Measurements from ENCODE around the gene EIF4EBP2. TPM values are rescaled to one million over a fixed set of nuclear protein-coding genes. Genes with fewer than 3 reads are reported as not detected.

The EIF4EBP2 gene, protein sequence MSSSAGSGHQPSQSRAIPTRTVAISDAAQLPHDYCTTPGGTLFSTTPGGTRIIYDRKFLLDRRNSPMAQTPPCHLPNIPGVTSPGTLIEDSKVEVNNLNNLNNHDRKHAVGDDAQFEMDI
- 40.4 and 41.1 TPM in 2 replicates for total RNA-seq
- long read RNA-seq, full-length matches to known transcripts, result 31 of 87 reads
- long read RNA-seq, partial matches to known transcripts, result 21 of 87 reads
- long read RNA-seq, other reads (novel, unspliced or antisense), result 35 of 87 reads

DNA sequence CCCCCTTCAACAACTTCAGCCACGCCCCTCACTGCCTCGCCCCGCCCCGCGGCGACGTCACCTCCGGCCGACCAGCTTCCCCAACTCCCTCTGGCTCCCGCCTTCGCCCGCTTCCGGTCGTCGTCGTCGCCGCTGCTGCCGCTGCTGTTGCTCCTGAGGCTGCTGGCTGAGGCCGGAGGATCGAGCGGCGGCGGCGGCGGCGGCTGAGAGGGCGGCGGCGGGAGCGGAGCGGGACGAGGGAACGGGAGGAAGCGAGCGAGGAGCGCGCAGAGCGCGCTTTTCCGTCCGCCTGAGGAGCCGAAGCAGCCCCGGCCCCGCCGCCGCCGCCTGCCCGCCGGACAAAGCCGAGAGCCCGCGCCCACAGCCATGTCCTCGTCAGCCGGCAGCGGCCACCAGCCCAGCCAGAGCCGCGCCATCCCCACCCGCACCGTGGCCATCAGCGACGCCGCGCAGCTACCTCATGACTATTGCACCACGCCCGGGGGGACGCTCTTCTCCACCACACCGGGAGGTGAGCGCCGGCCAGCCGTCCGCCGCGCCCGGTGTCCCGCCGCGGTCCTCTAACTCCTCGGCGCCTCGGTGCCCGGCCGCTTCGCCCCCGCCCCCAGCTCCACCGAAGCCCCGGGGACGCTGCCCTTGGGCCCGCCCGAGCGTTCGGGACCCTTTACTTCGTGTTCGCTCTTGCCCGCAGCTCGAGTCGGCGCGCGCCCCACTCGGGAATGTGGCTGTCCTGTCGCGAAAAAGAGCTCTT lies at the start of gene EIF4EBP2:
EIF4EBP2 (plus strand) TSS at position 110 of the 751 bp plus-strand sequence; CDS start at position 367, 257 bp downstream.
- H3K36me3 Mint-ChIP-seq (ENCODE audit: unreplicated experiment), result peaks cover 7% of the 10 kb centered on the region
- TF ChIP-seq, protein P1, sequence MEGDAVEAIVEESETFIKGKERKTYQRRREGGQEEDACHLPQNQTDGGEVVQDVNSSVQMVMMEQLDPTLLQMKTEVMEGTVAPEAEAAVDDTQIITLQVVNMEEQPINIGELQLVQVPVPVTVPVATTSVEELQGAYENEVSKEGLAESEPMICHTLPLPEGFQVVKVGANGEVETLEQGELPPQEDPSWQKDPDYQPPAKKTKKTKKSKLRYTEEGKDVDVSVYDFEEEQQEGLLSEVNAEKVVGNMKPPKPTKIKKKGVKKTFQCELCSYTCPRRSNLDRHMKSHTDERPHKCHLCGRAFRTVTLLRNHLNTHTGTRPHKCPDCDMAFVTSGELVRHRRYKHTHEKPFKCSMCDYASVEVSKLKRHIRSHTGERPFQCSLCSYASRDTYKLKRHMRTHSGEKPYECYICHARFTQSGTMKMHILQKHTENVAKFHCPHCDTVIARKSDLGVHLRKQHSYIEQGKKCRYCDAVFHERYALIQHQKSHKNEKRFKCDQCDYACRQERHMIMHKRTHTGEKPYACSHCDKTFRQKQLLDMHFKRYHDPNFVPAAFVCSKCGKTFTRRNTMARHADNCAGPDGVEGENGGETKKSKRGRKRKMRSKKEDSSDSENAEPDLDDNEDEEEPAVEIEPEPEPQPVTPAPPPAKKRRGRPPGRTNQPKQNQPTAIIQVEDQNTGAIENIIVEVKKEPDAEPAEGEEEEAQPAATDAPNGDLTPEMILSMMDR (IDR thresholded peaks at IDR 0.05), result no peak
- H3K4me1 Mint-ChIP-seq (ENCODE audit: unreplicated experiment), result peaks cover 38% of the 10 kb centered on the region
- peak within 1 kb of the TSS; percentile 99 for H3K4me3 Mint-ChIP-seq (ENCODE audit: unreplicated experiment)
- H3K9me3 Mint-ChIP-seq (ENCODE audit: unreplicated experiment), result no peaks in the 10 kb centered on the region
- peak within 1 kb of the TSS; percentile 96 for H3K27ac Mint-ChIP-seq (ENCODE audit: unreplicated experiment)
- DNase-seq (ENCODE audit: extremely low spot score, unreplicated experiment), result peak; percentile 100
- no peaks in the 10 kb centered on the region for H3K27me3 Mint-ChIP-seq (ENCODE audit: unreplicated experiment)

DNA sequence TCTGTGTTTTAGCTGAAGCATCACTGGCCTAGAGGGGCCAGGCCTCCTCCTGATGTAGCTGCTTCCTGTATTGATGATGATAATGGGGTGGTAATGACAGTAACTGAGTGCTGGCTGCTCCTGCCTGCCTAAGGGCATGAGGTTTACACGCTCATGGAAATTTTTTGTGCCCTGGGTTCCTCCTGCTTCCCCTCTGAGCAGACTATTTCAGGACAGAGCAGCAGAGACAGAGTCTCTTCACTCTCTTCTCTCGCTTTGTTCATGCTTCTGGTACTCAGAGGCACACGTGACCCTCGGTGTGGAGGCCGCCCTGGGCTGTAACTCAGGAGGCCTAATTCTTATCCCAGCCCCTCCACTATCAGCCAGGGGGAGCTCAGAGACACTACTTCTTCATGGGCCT lies 49.4 kb upstream of the EIF4EBP2 start:
- Mint-ChIP-seq H3K27ac (ENCODE audit: unreplicated experiment) (no peak overlapping the region), H3K4me1 (ENCODE audit: unreplicated experiment) (peaks cover 13% of the 10 kb centered on the region), H3K9me3 (ENCODE audit: unreplicated experiment) (no peaks in the 10 kb centered on the region), H3K4me3 (ENCODE audit: unreplicated experiment) (no peak overlapping the region), H3K27me3 (ENCODE audit: unreplicated experiment) (no peaks in the 10 kb centered on the region), H3K36me3 (ENCODE audit: unreplicated experiment) (no peaks in the 10 kb centered on the region)
- no peak for DNase-seq (ENCODE audit: extremely low spot score, unreplicated experiment)
- TF ChIP-seq, protein P1 (IDR thresholded peaks at IDR 0.05), result no peak

DNA sequence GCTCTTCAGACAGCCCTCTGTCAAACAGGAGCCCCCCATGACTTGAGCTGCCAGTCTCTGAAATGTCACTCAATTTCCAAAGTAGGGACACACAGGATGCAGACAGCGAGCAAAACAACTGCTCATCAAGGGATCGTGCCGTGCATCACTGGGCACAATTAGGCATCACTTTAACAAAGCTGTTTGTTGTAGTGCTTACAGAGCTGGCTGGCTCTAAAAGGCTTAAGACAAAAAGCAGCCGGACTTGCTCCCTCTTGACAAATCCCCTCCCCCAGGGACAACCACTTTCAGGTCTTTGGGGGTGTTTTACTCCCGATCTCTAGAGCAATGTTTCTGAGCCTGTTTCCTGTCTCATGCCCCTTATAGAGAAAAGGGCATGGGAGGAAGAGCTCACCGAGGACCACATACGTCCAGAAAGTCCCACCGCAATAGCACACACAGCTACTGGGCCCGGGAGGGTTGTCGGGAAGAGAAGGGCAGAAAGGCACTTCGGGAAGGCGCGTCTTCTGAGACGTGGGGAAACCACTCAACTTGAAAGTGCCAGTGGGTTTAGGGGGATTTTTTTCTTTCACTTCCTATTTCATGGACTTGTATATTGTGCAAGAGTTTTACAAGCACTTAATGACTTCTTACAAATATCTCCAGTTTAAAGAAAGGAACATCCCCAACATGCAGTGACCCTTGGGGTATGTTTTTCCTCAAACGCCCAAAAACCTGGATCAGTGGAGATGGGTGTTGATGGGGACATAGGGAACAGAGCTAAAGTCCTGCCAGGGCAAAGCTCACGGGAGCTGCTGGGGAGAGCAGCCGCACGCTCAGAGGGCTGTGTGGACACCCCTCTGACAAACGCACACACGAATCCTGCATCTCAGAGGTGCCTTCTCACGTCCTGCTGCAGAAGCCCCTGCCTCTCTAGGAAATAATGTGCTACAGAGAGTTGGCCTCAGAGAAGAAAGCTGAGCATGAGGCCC lies 48.6 kb upstream of the EIF4EBP2 start:
- Mint-ChIP-seq H3K27ac (ENCODE audit: unreplicated experiment) (no peak overlapping the region), H3K9me3 (ENCODE audit: unreplicated experiment) (no peaks in the 10 kb centered on the region), H3K36me3 (ENCODE audit: unreplicated experiment) (no peaks in the 10 kb centered on the region), H3K4me3 (ENCODE audit: unreplicated experiment) (no peak overlapping the region), H3K27me3 (ENCODE audit: unreplicated experiment) (no peaks in the 10 kb centered on the region), H3K4me1 (ENCODE audit: unreplicated experiment) (peaks cover 13% of the 10 kb centered on the region)
- no peak for DNase-seq (ENCODE audit: extremely low spot score, unreplicated experiment)
- TF ChIP-seq, protein P1 (IDR thresholded peaks at IDR 0.05), result no peak

DNA sequence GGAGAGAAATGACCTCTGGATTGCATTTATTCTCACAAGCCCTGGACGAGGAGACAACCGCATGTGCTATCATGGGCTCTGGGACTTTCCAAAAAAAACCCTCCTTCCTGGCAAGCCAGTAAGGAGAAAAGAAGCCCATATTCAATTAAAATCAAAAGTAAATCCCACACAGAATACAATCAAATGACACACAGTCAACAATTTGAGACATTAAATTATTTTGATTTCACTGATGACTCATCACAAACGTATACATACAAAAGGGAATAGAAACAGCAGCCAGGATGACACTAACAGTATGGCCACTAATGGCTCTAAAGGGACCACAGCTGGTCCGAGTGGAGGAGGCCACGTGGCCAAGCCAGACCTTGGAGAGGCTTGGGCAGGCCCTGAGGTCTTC lies 46.4 kb upstream of the EIF4EBP2 start:
- TF ChIP-seq, protein P1 (IDR thresholded peaks at IDR 0.05), result no peak
- Mint-ChIP-seq H3K36me3 (ENCODE audit: unreplicated experiment) (no peaks in the 10 kb centered on the region), H3K4me3 (ENCODE audit: unreplicated experiment) (no peak overlapping the region), H3K27ac (ENCODE audit: unreplicated experiment) (no peak overlapping the region), H3K4me1 (ENCODE audit: unreplicated experiment) (peaks cover 13% of the 10 kb centered on the region), H3K27me3 (ENCODE audit: unreplicated experiment) (no peaks in the 10 kb centered on the region), H3K9me3 (ENCODE audit: unreplicated experiment) (no peaks in the 10 kb centered on the region)
- no peak for DNase-seq (ENCODE audit: extremely low spot score, unreplicated experiment)

Data from osteocyte (in vitro differentiated cells).